HepG2 (cell line): ENCODE results near the gene RNH1. TPM values are rescaled to one million over a fixed set of nuclear protein-coding genes. Genes with fewer than 3 reads are reported as not detected.

Experiments used
- ATAC-seq: fragments of 200-7000 bp; cut with Tn5 transposase; 3 replicates; pipeline ENCODE4 v1.9.1; 2020; ENCODE audit warnings: mild to moderate bottlenecking, moderate library complexity
- BruUV-seq: library from RNA; stranded (reverse); fragments of 400-500 nt; replicated peaks from 2 replicates; lab custom pipeline; 2021; lab: Mats Ljungman, UMichigan
- CTCF ChIA-PET: fragments of 300-600 bp; formaldehyde crosslinking; extraction: SDS; loops from one replicate; lab custom pipeline; 2021; ENCODE audit warnings: low total read pairs, inconsistent platforms, low intra/inter-chr PET ratio; lab: Yijun Ruan, JAX
- POLR2A ChIA-PET: fragments of 350-600 bp; sonication (Branson Sonifier 250); formaldehyde crosslinking; loops from one replicate; lab custom pipeline; 2020; ENCODE audit warnings: antibody characterized with exemption, inconsistent platforms; lab: Yijun Ruan, JAX
- DNase-seq: peaks from one replicate; pipeline ENCODE4 v3.0.0-alpha.2; 2015; ENCODE audit warnings: low spot score
- FAIRE-seq: peaks from 3 replicates; lab custom pipeline; 2011; peaks lifted over from hg19 to GRCh38; lab: Jason Lieb, UNC
- H2AFZ ChIP-seq: one replicate; pipeline ENCODE4 v1.6.1; 2011; ENCODE audit warnings: low read length, inconsistent platforms
- H3K27ac ChIP-seq: fragments of 300-600 bp; 3 replicates; pipeline ENCODE4 v1.8.0; 2011; ENCODE audit warnings: mixed run types, mild to moderate bottlenecking, mixed read lengths, low read length, inconsistent platforms; ENCODE audit not compliant: insufficient read depth; ENCODE audit errors: extremely low read length
- H3K27me3 ChIP-seq, 2 experiments: fragments of 200-600 bp in 1 of 2; 2 replicates in 1 of 2; 3 replicates in 1 of 2; pipeline versions ENCODE4 v1.6.0 to v1.8.0; 2011; ENCODE audit warnings: low read length in 2 of 2, mild to moderate bottlenecking in 2 of 2, moderate library complexity in 2 of 2, inconsistent platforms in 1 of 2; ENCODE audit not compliant: insufficient read depth in 2 of 2, control insufficient read depth in 1 of 2
- H3K36me3 ChIP-seq, 2 experiments: fragments of 200-600 bp in 1 of 2; replicated peaks in 1 of 2; 2 replicates in 1 of 2; 3 replicates in 1 of 2; pipeline versions ENCODE4 v1.5.1 to v1.8.0; 2011; ENCODE audit warnings: low read length in 2 of 2, inconsistent platforms in 1 of 2; ENCODE audit not compliant: insufficient read depth in 2 of 2, control insufficient read depth in 1 of 2
- H3K4me1 ChIP-seq: 2 replicates; pipeline ENCODE4 v1.5.1; 2012; ENCODE audit warnings: low read length, inconsistent platforms; ENCODE audit not compliant: insufficient read depth
- H3K4me2 ChIP-seq: 2 replicates; pipeline ENCODE4 v1.6.0; 2011; ENCODE audit warnings: low read depth, low read length, inconsistent platforms
- H3K4me3 ChIP-seq, 3 experiments: fragments of 200-600 bp in 1 of 3; sonication (generic), shearing (Covaris generic) in 1 of 3; replicated peaks in 1 of 3; 2 replicates each; pipeline ENCODE4 v1.5.1; 2011 to 2016; ENCODE audit warnings: low read length in 3 of 3, inconsistent platforms in 2 of 3, low read depth in 2 of 3, mild to moderate bottlenecking in 2 of 3, control low read depth in 1 of 3, mixed read lengths in 1 of 3; ENCODE audit not compliant: insufficient read depth in 1 of 3
- H3K79me2 ChIP-seq: one replicate; pipeline ENCODE4 v1.6.1; 2011; ENCODE audit warnings: low read length, inconsistent platforms; ENCODE audit not compliant: insufficient read depth
- H3K9ac ChIP-seq: 2 replicates; pipeline ENCODE4 v1.6.0; 2011; ENCODE audit warnings: mild to moderate bottlenecking, low read depth, low read length, inconsistent platforms; ENCODE audit not compliant: insufficient read depth
- H3K9me3 ChIP-seq: 2 replicates; pipeline ENCODE4 v1.5.1; 2012; ENCODE audit warnings: mild to moderate bottlenecking, low read length
- H4K20me1 ChIP-seq: 2 replicates; pipeline ENCODE4 v1.6.0; 2011; ENCODE audit warnings: inconsistent platforms, mild to moderate bottlenecking, low read length, moderate library complexity; ENCODE audit not compliant: insufficient read depth
- ERF ChIP-seq: IDR thresholded peaks from 2 replicates; pipeline ENCODE4 v1.6.1; 2018; ENCODE audit warnings: missing biosample characterization, missing genetic modification reagents
- GTF3A ChIP-seq: sonication (generic); formaldehyde crosslinking; conservative IDR thresholded peaks from 2 replicates; pipeline ENCODE4 v1.4.0; 2020; ENCODE audit warnings: mild to moderate bottlenecking, missing genetic modification reagents
- JARID2 ChIP-seq: sonication (generic); formaldehyde crosslinking; IDR thresholded peaks from 2 replicates; pipeline ENCODE4 v1.8.1; 2023; ENCODE audit warnings: missing genetic modification reagents, inconsistent platforms; ENCODE audit not compliant: insufficient replicate concordance
- MAF1 ChIP-seq: sonication (generic); formaldehyde crosslinking; IDR thresholded peaks from 2 replicates; pipeline ENCODE4 v1.5.0; 2020; ENCODE audit warnings: missing genetic modification reagents, borderline replicate concordance
- MEIS1 ChIP-seq: sonication (generic); formaldehyde crosslinking; IDR thresholded peaks from 2 replicates; pipeline ENCODE4 v1.9.0; 2021; ENCODE audit warnings: mild to moderate bottlenecking, missing genetic modification reagents, moderate library complexity, borderline replicate concordance
- PHF8 ChIP-seq: sonication (generic); formaldehyde crosslinking; IDR thresholded peaks from 2 replicates; pipeline ENCODE4 v1.5.0; 2020; ENCODE audit warnings: missing genetic modification reagents
- TARDBP ChIP-seq: sonication (generic); formaldehyde crosslinking; IDR thresholded peaks from 2 replicates; pipeline ENCODE4 v1.8.0; 2022; ENCODE audit warnings: mild to moderate bottlenecking, missing genetic modification reagents
- THAP11 ChIP-seq: IDR thresholded peaks from 2 replicates; pipeline ENCODE4 v1.6.1; 2016; ENCODE audit warnings: missing biosample characterization, missing genetic modification reagents
- ZNF589 ChIP-seq: sonication (generic); formaldehyde crosslinking; conservative IDR thresholded peaks from 2 replicates; pipeline ENCODE4 v1.8.0; 2022; ENCODE audit warnings: mild to moderate bottlenecking, moderate library complexity, missing genetic modification reagents
- ZSCAN22 ChIP-seq: sonication (generic); formaldehyde crosslinking; IDR thresholded peaks from 2 replicates; pipeline ENCODE4 v1.4.0; 2020; ENCODE audit warnings: mild to moderate bottlenecking, missing genetic modification reagents
- WGBS: methylation state at CpG from one replicate; pipeline ENCODE4 v1.1.6; 2017; ENCODE audit warnings: low lambda C conversion rate; 5-methylcytosine and 5-hydroxymethylcytosine counted together
- in situ Hi-C: cut with HindIII; loops from 2 replicates; pipeline ENCODE4 v1.10.0; 2017; ENCODE audit warnings: low pct_unique_long_range_greater_than_20kb; ENCODE audit not compliant: extremely low pct_ligation_motif_present
- intact Hi-C: fragments of 100-400 bp; cut with micrococcal nuclease; formaldehyde crosslinking; loops from one replicate; pipeline ENCODE4 v1.10.0; 2022; ENCODE audit not compliant: unreplicated experiment
- polyA plus RNA-seq, 8 experiments: library from polyadenylated mRNA; depleted of rRNA in 3 of 8; stranded (reverse) in 7 of 8; unstranded in 1 of 8; fragments of >200 nt; fragmentation: Illumina TruSeq in 4 of 8; extraction: Trizol in 4 of 8; gene quantifications; 2 replicates each; pipeline versions ENCODE4 v1.2.1 to v1.2.3, GENCODE V29; 2011 to 2016; ENCODE audit warnings: low read depth in 4 of 8, missing spikeins in 1 of 8, mixed read lengths in 1 of 8; ENCODE audit not compliant: insufficient read depth in 1 of 8
- total RNA-seq, 5 experiments: library from RNA; depleted of rRNA; stranded (reverse); fragments of >200 nt; fragmentation: Illumina TruSeq; extraction: Trizol; gene quantifications; 2 replicates each; pipeline ENCODE4 v1.2.3, GENCODE V29; 2016; ENCODE audit warnings: low read depth in 1 of 5

RNH1 gene
- total and polyA plus RNA-seq, 2 of the 13 experiments (the other 11 are each of a cell fraction or from before 2014, with no cell fraction given) = 36.0 to 74.1 TPM

DNA sequence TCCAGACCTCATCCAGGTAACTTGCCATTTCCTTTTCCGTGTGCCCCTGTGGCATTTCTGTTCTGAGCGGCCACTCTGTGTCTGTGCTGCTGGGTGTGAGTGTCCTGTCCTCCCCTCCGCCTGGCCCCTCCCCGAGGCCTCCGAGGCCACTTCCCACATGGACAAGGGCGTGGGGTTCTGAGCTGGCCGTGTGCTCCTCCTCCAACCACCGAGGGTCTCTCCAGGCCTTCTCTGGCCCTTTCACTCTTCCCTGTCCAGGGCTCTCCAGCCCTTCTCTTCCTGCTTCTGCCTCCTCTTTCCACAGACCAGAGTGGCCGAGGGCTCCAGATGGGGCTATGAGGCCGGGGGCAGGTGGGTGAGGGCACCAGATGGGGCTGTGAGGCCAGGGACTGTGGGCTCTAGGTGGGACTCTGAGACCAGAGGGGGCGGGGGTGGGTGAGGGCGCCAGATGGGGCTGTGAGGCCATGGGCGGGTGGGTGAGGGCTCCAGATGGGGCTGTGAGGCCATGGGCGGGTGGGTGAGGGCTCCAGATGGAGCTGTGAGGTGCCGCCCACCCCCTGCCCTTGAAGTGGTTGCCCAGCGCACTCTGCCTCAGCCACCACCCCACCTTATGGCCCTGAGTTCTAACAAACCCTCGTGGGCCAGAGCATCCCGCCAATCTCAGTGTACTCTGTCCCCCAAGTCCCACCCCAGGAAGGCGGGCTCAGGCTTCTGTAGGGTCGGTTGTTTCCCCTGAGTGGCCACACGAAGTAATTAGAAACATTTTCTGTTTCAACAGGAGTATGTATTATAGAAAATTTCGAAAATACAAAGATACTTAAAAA, 32.9 kb downstream of the RNH1 start:
- Histone ChIP-seq H3K27ac (no peak overlapping the region), H3K4me1 (peaks cover 13% of the 10 kb centered on the region), H3K27me3 (no peaks in the 10 kb centered on the region), H4K20me1 (no peaks in the 10 kb centered on the region), H2AFZ (no peak overlapping the region), H3K9me3 (no peaks in the 10 kb centered on the region), H3K9ac (no peak overlapping the region), H3K4me2 (no peak overlapping the region), H3K36me3 (peaks cover 1 to 8% of the 10 kb centered on the region in 2 experiments; a peak in 2 of 5 replicates), H3K4me3 (no peak overlapping the region), H3K79me2 (peaks cover 15% of the 10 kb centered on the region)
- in situ Hi-C loops = no loop called here
- TF ChIP-seq ZNF589 (no peak), MEIS1 (CRISPR knock-in tag) (no peak), ERF (CRISPR knock-in tag) (no peak), JARID2 (CRISPR knock-in tag) (no peak), GTF3A (CRISPR knock-in tag) (no peak), MAF1 (CRISPR knock-in tag) (no peak), THAP11 (CRISPR knock-in tag) (no peak), PHF8 (CRISPR knock-in tag) (no peak), ZSCAN22 (CRISPR knock-in tag) (no peak), TARDBP (CRISPR knock-in tag) (no peak)
- ChIA-PET POLR2A (interaction anchor here (1.3 kb wide), 1 partner anchor 32 kb away, joined by 4 read pairs; no protein-coding TSS in a partner anchor), CTCF (no interaction called here)
- no TSS peak for BruUV-seq
- WGBS = 94% methylated on average over 18 of the region's 22 CpGs
- DNase-seq (no peak), FAIRE-seq (no peak), ATAC-seq (no peak)
- intact Hi-C loops = no loop called here
